GM20000 (cell line): ENCODE data around the gene ZNF668.

Experiments
- DNase-seq: peaks from one replicate; pipeline ENCODE4 v3.0.0; 2012; ENCODE audit warnings: low spot score
- TF ChIP-seq, protein P1 (sequence below): IDR thresholded peaks from 2 replicates; pipeline ENCODE4 v1.5.1; 2012; ENCODE audit warnings: mild to moderate bottlenecking, control low read depth; ENCODE audit errors: extremely low read depth, missing control alignments

The ZNF668 gene

GRCh38 chr16:31052114-31052513 is 21.9 kb downstream of the ZNF668 start:
- DNase-seq, result no peak
- TF ChIP-seq, protein P1, sequence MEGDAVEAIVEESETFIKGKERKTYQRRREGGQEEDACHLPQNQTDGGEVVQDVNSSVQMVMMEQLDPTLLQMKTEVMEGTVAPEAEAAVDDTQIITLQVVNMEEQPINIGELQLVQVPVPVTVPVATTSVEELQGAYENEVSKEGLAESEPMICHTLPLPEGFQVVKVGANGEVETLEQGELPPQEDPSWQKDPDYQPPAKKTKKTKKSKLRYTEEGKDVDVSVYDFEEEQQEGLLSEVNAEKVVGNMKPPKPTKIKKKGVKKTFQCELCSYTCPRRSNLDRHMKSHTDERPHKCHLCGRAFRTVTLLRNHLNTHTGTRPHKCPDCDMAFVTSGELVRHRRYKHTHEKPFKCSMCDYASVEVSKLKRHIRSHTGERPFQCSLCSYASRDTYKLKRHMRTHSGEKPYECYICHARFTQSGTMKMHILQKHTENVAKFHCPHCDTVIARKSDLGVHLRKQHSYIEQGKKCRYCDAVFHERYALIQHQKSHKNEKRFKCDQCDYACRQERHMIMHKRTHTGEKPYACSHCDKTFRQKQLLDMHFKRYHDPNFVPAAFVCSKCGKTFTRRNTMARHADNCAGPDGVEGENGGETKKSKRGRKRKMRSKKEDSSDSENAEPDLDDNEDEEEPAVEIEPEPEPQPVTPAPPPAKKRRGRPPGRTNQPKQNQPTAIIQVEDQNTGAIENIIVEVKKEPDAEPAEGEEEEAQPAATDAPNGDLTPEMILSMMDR, result no peak

- DNase-seq, result no peak
- TF ChIP-seq, protein P1, result no peak
These were observed 23.6 kb downstream of the ZNF668 start for GRCh38 chr16:31050280-31051030.

DNA sequence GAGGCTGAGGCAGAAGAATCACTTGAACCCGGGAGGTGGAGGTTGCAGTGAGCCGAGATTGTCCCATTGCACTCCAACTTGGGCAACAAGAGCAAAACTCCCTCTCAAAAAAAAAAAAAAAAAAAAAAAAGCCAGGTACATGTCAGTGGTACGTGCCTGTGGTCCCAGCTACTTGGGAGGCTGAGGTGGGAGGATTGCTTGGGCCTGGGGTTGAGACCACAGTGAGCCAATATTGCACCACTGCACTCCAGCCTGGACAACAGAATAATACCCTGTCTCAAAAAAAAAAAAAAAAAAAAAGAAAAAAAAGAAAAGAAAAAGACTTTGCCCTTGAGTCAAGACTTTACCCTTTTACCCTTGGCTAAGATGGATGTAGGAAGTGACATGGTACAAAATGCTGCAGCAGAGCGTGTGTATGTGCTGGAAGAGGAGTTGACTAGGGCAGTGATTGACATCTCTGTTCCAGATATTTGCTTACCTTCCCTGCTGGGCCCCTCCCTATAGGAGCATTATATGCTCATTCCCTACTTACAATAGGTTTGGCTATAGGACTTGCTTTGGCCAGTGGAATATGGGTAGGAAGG is 30.1 kb downstream of the ZNF668 start:
- TF ChIP-seq, protein P1, result no peak
- peak; percentile 13 for DNase-seq

DNA sequence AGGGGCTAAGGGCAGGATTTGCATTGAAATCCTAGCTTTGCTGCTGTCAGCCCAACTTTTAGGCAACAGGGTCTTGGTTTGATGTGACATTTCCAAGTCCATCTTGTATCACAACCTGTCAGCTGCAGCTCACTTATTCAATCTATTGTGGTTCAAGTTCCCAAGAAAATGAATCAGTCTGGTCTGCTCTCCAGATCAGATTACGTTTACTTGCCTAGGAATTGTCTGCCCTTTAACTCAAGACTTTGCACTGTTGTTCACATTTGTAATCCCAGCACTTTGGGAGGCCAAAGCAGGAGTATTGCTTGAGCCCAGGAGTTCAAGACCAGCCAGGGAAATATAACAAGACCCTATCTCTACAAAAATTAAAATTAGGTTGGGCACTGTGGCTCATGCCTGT is 30.7 kb downstream of the ZNF668 start:
- TF ChIP-seq, protein P1, result no peak
- DNase-seq, result peak; percentile 28

GRCh38 chr16:31042866-31043265 is 31.2 kb downstream of the ZNF668 start:
- no peak for DNase-seq
- TF ChIP-seq, protein P1, result no peak

DNA sequence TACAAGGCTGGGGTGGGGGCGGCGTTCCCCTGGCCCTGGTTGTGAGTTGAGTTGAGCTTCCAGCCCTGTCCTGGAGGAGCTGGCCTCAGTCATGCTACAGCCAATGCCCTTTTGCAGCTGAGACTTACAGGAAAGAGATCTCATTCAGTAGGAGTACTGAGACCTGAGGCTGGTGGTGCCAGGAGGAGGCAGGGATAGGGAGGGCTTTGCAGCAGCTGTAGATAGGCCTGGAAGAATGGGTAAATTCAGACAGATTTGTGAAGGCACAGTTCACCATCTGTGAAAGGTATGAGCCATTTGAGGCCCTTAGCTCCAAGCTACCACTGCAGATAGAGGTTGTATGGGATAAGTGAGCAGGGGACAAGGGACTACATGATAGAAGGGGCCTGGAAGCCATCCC is 35.0 kb downstream of the ZNF668 start:
- TF ChIP-seq, protein P1, result no peak
- DNase-seq, result no peak

- DNase-seq, result no peak
- TF ChIP-seq, protein P1, result no peak
These were observed 37.3 kb downstream of the ZNF668 start for GRCh38 chr16:31036691-31037090.
